Cardiac muscle cell (in vitro differentiated cells and primary cell): Measurements from ENCODE around the gene CENPQ. TPM values are rescaled to one million over a fixed set of nuclear protein-coding genes. Genes with fewer than 3 reads are reported as not detected.
"Not testable (repeated sequence)": the region's sequence is repeated elsewhere in the genome, so short reads cannot be mapped to it uniquely, and the experiment has no call there.

Experiments used
- DNase-seq, 2 donors: peaks; one replicate each; pipeline versions ENCODE4 v3.0.0 to v3.0.0-alpha.2; 2010 to 2017; ENCODE audit warnings: low read depth in 1 of 2, low spot score in 1 of 2
- H3K27ac ChIP-seq: fragments of 200-600 bp; sonication (generic); 2 replicates; pipeline ENCODE4 v1.5.1; 2016
- H3K27me3 ChIP-seq: fragments of 200-600 bp; sonication (generic); 2 replicates; pipeline ENCODE4 v1.6.0; 2016; ENCODE audit warnings: control low read depth
- H3K36me3 ChIP-seq: fragments of 200-600 bp; sonication (generic); 2 replicates; pipeline ENCODE4 v1.5.1; 2016; ENCODE audit warnings: control low read depth
- H3K4me1 ChIP-seq: fragments of 200-600 bp; sonication (generic); 2 replicates; pipeline ENCODE4 v1.8.1; 2017; ENCODE audit warnings: low read depth, mild to moderate bottlenecking, mixed run types
- H3K4me3 ChIP-seq: fragments of 200-600 bp; sonication (generic); 2 replicates; pipeline ENCODE4 v1.5.1; 2016; ENCODE audit warnings: mild to moderate bottlenecking
- H3K9me3 ChIP-seq: fragments of 200-600 bp; sonication (generic); 2 replicates; pipeline ENCODE4 v1.5.1; 2017; ENCODE audit warnings: low read depth, mild to moderate bottlenecking, control low read depth
- polyA plus RNA-seq: library from polyadenylated mRNA; unstranded; fragments of >200 nt; fragmentation: Nextera tagmentation; extraction: Ambion mirVana; gene quantifications from 2 replicates; pipeline ENCODE4 v1.2.1, GENCODE V29; 2016
- total RNA-seq: library from RNA; depleted of rRNA; stranded (reverse); fragments of >200 nt; gene quantifications from 2 replicates; pipeline ENCODE4 v1.2.3, GENCODE V29; 2016
- TF ChIP-seq, protein P1 (sequence below): IDR thresholded peaks from 2 replicates; pipeline ENCODE4 v1.5.1; 2012; ENCODE audit warnings: low read depth, mild to moderate bottlenecking, low read length

The CENPQ gene
- total and polyA plus RNA-seq, 2 experiments from 2014 or later, result 4.0 to 4.8 TPM

DNA sequence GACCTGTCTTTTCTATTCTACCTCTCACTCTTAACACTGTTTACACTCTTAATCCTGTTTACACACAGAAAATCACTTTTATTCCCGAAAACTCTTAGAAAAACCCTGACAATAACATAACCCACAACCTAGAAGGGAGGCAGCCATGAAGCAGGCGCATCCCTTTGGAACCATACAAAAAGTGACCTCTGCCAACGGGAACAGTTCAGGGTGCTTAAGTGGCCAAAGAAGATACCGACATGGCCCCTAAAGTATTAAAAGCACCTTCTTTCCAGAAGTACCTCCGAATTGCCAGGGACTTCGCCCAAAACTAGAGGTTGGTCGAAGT is 607 bp upstream of the CENPQ start:
- H3K36me3 ChIP-seq, result peaks cover 12% of the 10 kb centered on the region
- H3K27me3 ChIP-seq, result no peaks in the 10 kb centered on the region
- H3K4me1 ChIP-seq, result peaks cover 7% of the 10 kb centered on the region
- peak overlapping the region; percentile 78 for H3K27ac ChIP-seq
- DNase-seq, result peak in 1 of 2 donors; percentile 13
- TF ChIP-seq, protein P1, sequence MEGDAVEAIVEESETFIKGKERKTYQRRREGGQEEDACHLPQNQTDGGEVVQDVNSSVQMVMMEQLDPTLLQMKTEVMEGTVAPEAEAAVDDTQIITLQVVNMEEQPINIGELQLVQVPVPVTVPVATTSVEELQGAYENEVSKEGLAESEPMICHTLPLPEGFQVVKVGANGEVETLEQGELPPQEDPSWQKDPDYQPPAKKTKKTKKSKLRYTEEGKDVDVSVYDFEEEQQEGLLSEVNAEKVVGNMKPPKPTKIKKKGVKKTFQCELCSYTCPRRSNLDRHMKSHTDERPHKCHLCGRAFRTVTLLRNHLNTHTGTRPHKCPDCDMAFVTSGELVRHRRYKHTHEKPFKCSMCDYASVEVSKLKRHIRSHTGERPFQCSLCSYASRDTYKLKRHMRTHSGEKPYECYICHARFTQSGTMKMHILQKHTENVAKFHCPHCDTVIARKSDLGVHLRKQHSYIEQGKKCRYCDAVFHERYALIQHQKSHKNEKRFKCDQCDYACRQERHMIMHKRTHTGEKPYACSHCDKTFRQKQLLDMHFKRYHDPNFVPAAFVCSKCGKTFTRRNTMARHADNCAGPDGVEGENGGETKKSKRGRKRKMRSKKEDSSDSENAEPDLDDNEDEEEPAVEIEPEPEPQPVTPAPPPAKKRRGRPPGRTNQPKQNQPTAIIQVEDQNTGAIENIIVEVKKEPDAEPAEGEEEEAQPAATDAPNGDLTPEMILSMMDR, result no peak
- H3K4me3 ChIP-seq, result peak overlapping the region; percentile 53
- no peaks in the 10 kb centered on the region for H3K9me3 ChIP-seq

GRCh38 chr6:49463612-49463967 is 420 bp downstream of the CENPQ start:
- Histone ChIP-seq H3K27ac (peak overlapping the region; percentile 6), H3K4me1 (peaks cover 7% of the 10 kb centered on the region), H3K27me3 (no peaks in the 10 kb centered on the region), H3K9me3 (no peaks in the 10 kb centered on the region), H3K4me3 (peak overlapping the region; percentile 53), H3K36me3 (peaks cover 1% of the 10 kb centered on the region)
- no peak for DNase-seq
- TF ChIP-seq, protein P1, result no peak

DNA sequence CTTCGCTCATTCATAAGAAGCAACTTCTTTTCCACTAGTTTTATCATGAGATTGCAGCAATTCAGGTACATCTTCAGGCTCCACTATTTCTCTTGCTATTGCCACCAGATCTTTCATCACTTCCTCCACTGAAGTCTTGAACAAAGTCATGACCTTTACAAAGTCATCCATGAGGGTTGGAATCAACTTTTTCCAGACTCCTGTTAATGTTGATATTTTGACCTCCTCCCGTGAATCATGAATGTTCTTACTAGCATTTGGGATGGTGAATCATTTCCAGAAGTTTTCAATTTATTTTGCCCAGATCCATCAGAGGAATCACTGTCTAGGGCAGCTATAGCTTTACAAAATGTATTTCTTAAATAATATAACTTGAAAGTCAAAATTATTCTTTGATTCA is 1.5 kb downstream of the CENPQ start:
- no peaks in the 10 kb centered on the region for H3K36me3 ChIP-seq
- H3K4me1 ChIP-seq, result peaks cover 7% of the 10 kb centered on the region
- no peak overlapping the region for H3K27ac ChIP-seq
- TF ChIP-seq, protein P1, result no peak
- H3K9me3 ChIP-seq, result no peaks in the 10 kb centered on the region
- no peak overlapping the region for H3K4me3 ChIP-seq
- no peaks in the 10 kb centered on the region for H3K27me3 ChIP-seq
- DNase-seq, result no peak

DNA sequence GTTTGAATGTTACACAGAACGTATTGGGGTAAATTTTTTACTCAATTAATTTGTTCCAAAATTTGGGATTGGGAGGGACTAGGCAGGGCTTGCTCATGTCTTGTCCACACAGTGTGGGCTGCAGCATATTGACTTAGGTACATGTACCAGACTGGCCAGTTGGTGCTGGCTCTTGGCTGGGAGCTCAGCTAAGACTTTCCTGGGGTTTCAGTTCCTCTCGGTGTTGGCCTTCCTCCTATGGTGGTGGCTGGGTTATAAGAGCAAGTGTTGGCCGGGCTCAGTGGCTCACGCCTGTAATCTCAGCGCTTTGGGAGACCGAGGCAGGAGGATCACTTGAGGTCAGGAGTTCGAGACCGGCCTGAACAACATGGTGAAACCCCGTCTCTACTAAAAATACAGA is 4.9 kb downstream of the CENPQ start:
- Histone ChIP-seq H3K27me3 (no peaks in the 10 kb centered on the region), H3K36me3 (peaks cover 3% of the 10 kb centered on the region), H3K27ac (no peak overlapping the region), H3K4me3 (no peak overlapping the region), H3K4me1 (peaks cover 7% of the 10 kb centered on the region), H3K9me3 (no peaks in the 10 kb centered on the region)
- DNase-seq, result no peak
- TF ChIP-seq, protein P1, result no peak

DNA sequence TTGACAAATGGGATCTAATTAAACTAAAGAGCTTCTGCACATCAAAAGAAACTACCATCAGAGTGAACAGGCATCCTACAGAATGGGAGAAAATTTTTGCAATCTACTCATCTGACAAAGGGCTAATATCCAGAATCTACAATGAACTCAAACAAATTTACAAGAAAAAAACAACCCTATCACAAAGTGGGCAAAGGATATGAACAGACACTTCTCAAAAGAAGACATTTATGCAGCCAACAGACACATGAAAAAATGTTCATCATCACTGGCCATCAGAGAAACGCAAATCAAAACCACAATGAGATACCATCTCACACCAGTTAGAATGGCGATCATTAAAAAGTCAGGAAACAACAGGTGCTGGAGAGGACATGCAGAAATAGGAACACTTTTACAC is 13.4 kb downstream of the CENPQ start:
- H3K9me3 ChIP-seq, H3K36me3 ChIP-seq, H3K27me3 ChIP-seq, H3K4me3 ChIP-seq, H3K4me1 ChIP-seq, DNase-seq, H3K27ac ChIP-seq: not testable (repeated sequence)

- TF ChIP-seq, protein P1, result no peak
Observed at GRCh38 chr6:49479308-49479970, 16.3 kb downstream of the CENPQ start.

GRCh38 chr6:49481846-49482245 is 18.7 kb downstream of the CENPQ start:
- DNase-seq, H3K36me3 ChIP-seq, H3K4me3 ChIP-seq, H3K27ac ChIP-seq, H3K4me1 ChIP-seq, H3K27me3 ChIP-seq, H3K9me3 ChIP-seq: not testable (repeated sequence)

More at GRCh38 chr6:49479308-49479970, 16.3 kb downstream of the CENPQ start:
- Histone ChIP-seq H3K9me3 (no peaks in the 10 kb centered on the region), H3K27ac (no peak overlapping the region), H3K4me3 (no peak overlapping the region), H3K4me1 (no peaks in the 10 kb centered on the region), H3K27me3 (no peaks in the 10 kb centered on the region), H3K36me3 (no peaks in the 10 kb centered on the region)
- DNase-seq, result peak in 1 of 2 donors; percentile 7

DNA sequence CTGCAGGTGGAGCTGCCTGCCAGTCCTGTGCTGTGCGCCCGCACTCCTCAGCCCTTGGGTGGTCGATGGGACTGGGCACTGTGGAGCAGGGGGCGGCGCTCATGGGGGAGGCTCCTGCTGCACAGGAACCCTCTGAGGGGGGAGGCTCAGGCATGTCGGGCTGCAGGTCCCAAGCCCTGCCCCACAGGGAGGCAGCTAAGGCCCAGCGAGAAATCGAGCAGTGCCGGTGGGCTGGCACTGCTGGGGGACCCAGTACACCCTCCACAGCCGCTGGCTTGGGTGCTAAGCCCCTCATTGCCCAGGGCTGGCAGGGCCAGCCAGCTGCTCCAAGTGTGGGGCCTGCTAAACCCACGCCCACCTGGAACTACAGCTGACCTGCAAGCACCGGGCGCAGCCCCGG is 20.2 kb downstream of the CENPQ start:
- H3K36me3 ChIP-seq, H3K4me1 ChIP-seq, H3K4me3 ChIP-seq, H3K27ac ChIP-seq, DNase-seq, H3K9me3 ChIP-seq, H3K27me3 ChIP-seq: not testable (repeated sequence)
